ENCODE results near the gene SORBS2. TPM values are rescaled to one million over a fixed set of nuclear protein-coding genes. Genes with fewer than 3 reads are reported as not detected.
"Not testable (repeated sequence)": the region's sequence is repeated elsewhere in the genome, so short reads cannot be mapped to it uniquely, and the experiment has no call there.

Gene SORBS2
- total RNA-seq, 2 donors from 2014 or later: 28.0 to 77.4 TPM

GRCh38 chr4:185709802-185710486 lies 102.0 kb downstream of the SORBS2 start:
- no peak for TF ChIP-seq CTCF (IDR thresholded peaks at IDR 0.05)
- Histone ChIP-seq H3K36me3 (no peaks in the 10 kb centered on the region), H3K4me3 (no peak overlapping the region), H3K27me3 (no peaks in the 10 kb centered on the region), H3K4me1 (no peaks in the 10 kb centered on the region), H3K9ac (ENCODE audit: low read depth in 2 of 2, low read length in 2 of 2) (no peak overlapping the region), H3K9me3 (no peaks in the 10 kb centered on the region), H3K27ac (no peak overlapping the region)
- intact Hi-C loops (cut with DNase I): no loop called here
- no peak for DNase-seq

- intact Hi-C loops (cut with DNase I): no loop called here
- TF ChIP-seq CTCF (IDR thresholded peaks at IDR 0.05): no peak
- H3K9ac ChIP-seq (ENCODE audit: low read depth in 2 of 2, low read length in 2 of 2): no peak overlapping the region
- no peak for DNase-seq
- no peaks in the 10 kb centered on the region for H3K36me3 ChIP-seq
- H3K9me3 ChIP-seq: no peaks in the 10 kb centered on the region
- no peak overlapping the region for H3K4me3 ChIP-seq
- no peaks in the 10 kb centered on the region for H3K27me3 ChIP-seq
- no peaks in the 10 kb centered on the region for H3K4me1 ChIP-seq
- H3K27ac ChIP-seq: no peak overlapping the region
Observed at GRCh38 chr4:185708348-185708747, 103.6 kb downstream of the SORBS2 start.

DNA sequence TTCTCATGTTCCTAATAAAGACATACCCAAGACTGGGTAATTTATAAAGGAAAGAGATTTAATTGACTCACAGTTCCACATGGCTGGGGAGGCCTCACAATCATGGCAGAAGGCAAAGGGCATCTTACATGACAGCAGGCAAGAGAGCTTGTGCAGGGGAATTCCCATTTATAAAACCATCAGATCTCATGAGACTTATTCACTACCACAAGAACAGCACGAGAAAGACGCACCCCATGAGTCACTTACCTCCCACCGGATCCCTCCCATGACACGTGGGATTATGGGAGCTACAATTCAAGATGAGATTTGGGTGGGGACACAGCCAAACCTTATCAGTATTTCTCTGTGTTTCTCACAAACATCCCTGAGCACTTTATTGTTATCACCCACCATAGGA lies 104.4 kb downstream of the SORBS2 start:
- H3K27ac ChIP-seq; H3K27me3 ChIP-seq; H3K9me3 ChIP-seq; H3K4me1 ChIP-seq; H3K36me3 ChIP-seq; H3K9ac ChIP-seq (ENCODE audit: low read depth in 2 of 2, low read length in 2 of 2); H3K4me3 ChIP-seq; DNase-seq; intact Hi-C loops (cut with DNase I): not testable (repeated sequence)

GRCh38 chr4:185702147-185702663 lies 109.8 kb downstream of the SORBS2 start:
- no peak overlapping the region for H3K4me3 ChIP-seq
- intact Hi-C loops (cut with DNase I): no loop called here
- no peaks in the 10 kb centered on the region for H3K9me3 ChIP-seq
- no peak for TF ChIP-seq CTCF (IDR thresholded peaks at IDR 0.05)
- no peak overlapping the region for H3K27ac ChIP-seq
- no peaks in the 10 kb centered on the region for H3K27me3 ChIP-seq
- no peak for DNase-seq
- H3K36me3 ChIP-seq: no peaks in the 10 kb centered on the region
- H3K4me1 ChIP-seq: no peaks in the 10 kb centered on the region
- H3K9ac ChIP-seq (ENCODE audit: low read depth in 2 of 2, low read length in 2 of 2): no peak overlapping the region

GRCh38 chr4:185700630-185701029 lies 111.4 kb downstream of the SORBS2 start:
- Histone ChIP-seq H3K36me3 (no peaks in the 10 kb centered on the region), H3K9ac (ENCODE audit: low read depth in 2 of 2, low read length in 2 of 2) (no peak overlapping the region), H3K27ac (no peak overlapping the region), H3K9me3 (no peaks in the 10 kb centered on the region), H3K27me3 (no peaks in the 10 kb centered on the region), H3K4me3 (no peak overlapping the region), H3K4me1 (no peaks in the 10 kb centered on the region)
- TF ChIP-seq CTCF (IDR thresholded peaks at IDR 0.05): no peak
- intact Hi-C loops (cut with DNase I): no loop called here
- no peak for DNase-seq

DNA sequence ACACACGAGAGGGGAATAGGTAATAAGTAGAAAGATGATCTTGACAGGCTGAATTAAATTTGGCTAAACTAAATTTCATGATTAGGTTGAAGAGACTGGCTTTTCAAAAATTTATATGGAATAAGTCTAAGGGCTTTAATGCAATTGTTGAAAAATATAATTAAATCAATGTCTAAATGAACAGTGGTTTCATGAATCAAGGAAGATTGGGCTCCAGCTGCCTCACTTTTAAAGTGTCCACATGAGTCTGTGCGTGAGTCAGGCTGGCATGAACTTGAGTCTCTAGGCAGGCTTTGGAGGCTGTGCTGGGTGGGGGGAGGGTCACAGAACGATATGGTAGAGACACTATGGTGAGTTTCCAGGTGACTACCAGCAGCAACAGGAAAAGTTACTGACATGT lies 111.9 kb downstream of the SORBS2 start:
- intact Hi-C loops (cut with DNase I): no loop called here
- Histone ChIP-seq H3K9ac (ENCODE audit: low read depth in 2 of 2, low read length in 2 of 2) (no peak overlapping the region), H3K36me3 (no peaks in the 10 kb centered on the region), H3K4me1 (no peaks in the 10 kb centered on the region), H3K27me3 (no peaks in the 10 kb centered on the region), H3K27ac (no peak overlapping the region), H3K9me3 (no peaks in the 10 kb centered on the region), H3K4me3 (no peak overlapping the region)
- no peak for DNase-seq
- no peak for TF ChIP-seq CTCF (IDR thresholded peaks at IDR 0.05)
